Germinal center (tissue), 1 donor: ENCODE measurements around the gene TEX9.
A peak's percentile ranks its signal among the peaks of the same experiment; 100 is the strongest.

Experiments
- DNase-seq: peaks from one replicate; pipeline ENCODE4 v3.0.0; 2012; ENCODE audit warnings: mixed read lengths, low spot score

TEX9 gene

GRCh38 chr15:56445746-56446145 lies 80.5 kb downstream of the TEX9 start:
- DNase-seq = no peak

DNA sequence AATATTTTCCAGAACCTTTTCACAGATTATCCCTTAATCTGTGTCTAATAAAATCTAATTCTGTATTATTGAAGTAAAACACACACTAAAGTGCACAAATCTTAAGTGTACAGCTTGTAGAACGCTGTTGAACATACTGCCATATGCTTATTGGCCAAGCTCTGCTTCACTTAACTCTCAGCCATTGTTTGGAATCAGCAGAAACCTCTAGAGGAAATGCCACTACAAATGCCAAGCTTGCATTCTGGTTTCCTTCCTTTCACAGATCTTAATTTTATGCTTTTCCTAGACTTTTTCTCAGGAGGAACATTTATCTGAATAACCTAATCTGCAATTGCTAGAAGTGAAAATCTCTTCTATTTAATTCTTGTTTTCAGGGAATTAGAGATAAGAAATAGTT lies 89.6 kb downstream of the TEX9 start:
- no peak for DNase-seq

DNA sequence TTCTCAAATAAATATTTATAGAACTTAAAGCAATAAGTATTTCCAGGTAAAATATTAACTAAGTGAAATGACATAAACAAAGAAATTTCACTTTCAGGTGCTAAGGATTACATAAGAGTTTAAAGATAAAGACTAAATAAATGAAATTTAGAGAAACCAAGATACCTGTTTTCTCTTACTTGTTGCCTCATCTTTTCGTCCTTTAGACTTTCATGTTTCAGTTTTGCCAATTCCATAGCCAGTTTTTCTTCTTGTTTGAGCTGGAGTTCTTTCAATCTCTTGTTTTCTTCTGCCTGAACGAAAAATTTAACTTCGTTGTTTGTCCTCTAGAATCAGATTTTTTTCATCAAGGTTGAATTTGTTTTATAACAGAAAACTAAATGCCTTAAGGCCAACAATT lies 91.0 kb downstream of the TEX9 start:
- DNase-seq = no peak

GRCh38 chr15:56459096-56459495 lies 93.9 kb downstream of the TEX9 start:
- no peak for DNase-seq

- DNase-seq = no peak
These were observed 94.8 kb downstream of the TEX9 start for GRCh38 chr15:56460071-56460470.

DNA sequence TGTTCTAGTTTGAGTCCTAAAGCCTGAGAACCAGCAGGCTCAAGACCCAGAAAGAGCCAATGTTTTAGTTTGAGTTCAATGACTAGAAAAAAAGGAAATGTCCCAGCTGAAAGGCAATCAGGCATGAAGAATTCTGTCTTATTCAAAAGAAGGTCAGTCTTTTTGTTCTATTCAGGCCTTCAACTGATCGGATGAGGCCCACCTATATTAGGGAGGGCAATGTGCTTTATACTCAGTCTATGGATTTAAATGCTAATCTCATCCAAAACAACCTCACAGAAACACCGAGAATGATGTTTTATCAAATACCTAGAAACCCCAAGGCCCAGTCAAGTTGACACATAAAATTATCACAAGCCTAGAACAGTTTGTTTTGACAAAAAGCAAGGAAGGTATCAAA lies 95.7 kb downstream of the TEX9 start:
- DNase-seq = no peak

DNA sequence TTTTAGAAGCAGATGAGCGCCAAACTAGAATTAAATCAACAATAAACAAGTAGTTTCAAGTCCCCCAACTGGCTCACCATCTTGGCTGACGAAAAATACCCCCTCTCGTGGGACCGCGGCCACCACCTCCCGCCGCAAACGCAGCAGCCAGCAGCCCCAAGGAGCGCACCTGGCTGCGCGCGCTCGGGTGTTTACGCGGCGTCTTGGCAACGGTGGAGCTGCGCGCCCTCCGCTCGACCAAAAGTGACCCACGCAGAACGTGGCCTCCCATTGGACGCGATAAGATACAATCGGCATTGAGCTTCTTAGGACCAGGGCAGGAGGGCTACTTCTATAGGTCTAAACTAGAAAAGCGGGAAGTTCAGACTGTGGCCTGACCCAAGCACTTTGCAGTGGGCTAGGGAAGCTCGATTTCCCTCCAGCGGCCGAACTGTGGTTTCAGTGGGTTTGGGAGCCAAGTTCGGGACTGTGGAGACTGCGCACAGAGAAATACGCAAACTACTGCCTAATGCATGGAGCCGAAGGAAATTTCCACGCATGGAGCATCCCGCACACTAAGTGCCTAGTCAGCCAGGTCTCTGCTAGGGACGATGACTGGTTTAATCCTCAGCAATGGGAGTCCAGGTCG lies 99.8 kb downstream of the TEX9 start, which contains the start of gene MNS1:
Gene MNS1 (minus strand): TSS at position 245 of the 628 bp plus-strand sequence. CDS start 165 bp downstream, at position 80.
- DNase-seq = peak; percentile 95

DNA sequence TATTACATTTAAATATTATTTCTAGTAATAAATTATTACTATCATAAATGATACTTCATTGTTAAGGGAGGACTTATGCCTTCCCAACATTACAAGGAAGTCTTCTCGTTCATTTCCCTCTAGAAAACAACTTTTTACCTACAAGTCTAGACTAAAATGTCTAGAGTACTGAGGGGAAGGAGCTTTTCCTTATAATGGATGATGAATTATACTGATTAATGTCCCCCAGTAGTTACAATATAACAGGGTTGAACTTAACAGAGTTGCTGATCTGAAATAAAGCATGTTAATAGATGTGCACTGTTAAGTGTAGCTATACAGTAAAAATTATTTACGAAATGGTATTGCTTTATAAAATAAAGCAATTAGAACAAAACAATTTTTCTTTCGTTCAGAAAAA lies 102.4 kb downstream of the TEX9 start:
- DNase-seq = no peak

DNA sequence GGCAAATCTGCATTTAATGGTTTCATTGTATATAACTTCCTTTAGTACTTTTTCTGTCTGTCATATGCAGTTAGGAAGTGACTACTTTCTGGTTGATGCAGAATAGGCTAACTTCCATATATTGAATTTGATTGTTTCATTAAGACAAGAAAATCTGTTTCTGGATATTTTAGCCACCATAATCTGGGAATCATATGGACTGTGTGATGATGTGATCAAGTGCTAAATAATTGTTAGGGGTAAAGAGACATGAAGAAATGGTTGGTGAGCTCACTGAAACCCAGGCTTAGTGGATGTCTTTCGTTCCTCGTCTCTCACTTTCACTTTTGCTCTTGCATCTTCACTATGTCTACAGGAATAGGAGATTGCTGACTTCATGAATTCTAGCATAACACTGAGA lies 103.2 kb downstream of the TEX9 start:
- peak; percentile 19 for DNase-seq

GRCh38 chr15:56469483-56469882 lies 104.3 kb downstream of the TEX9 start:
- no peak for DNase-seq

GRCh38 chr15:56471440-56472069 lies 106.3 kb downstream of the TEX9 start:
- DNase-seq = no peak

GRCh38 chr15:56472278-56472677 lies 107.1 kb downstream of the TEX9 start:
- DNase-seq = no peak

- DNase-seq = no peak
These were observed 107.8 kb downstream of the TEX9 start for GRCh38 chr15:56473017-56473416.

DNA sequence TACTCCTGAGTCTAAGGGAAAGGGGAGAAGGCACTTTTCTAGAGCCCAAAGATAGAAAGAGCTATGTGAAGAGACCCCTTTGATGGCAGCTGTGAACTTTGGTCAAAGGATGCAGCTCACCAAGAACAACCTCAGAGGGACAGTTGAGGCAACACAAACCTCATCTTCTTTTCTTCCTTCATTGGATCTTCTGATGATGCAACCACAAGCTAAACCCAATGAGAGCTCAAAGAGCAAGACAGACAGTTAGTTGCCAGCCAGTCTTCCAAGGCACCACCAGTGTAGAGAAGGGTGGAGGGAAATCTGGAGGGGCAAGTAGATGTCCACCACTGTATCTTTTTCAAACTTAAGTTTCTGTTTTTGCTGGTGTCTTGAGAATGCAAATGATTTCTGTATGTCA lies 110.1 kb downstream of the TEX9 start:
- DNase-seq = no peak
